Progenitor cell of endocrine pancreas (in vitro differentiated cells): Measurements from ENCODE around the gene BCHE. TPM values are rescaled to one million over a fixed set of nuclear protein-coding genes. Genes with fewer than 3 reads are reported as not detected.

ENCODE experiments used
- DNase-seq: peaks from one replicate; pipeline ENCODE4 v3.0.0; 2021; ENCODE audit warnings: low spot score; ENCODE audit not compliant: unreplicated experiment
- H3K27ac Mint-ChIP-seq: 2 replicates; pipeline ENCODE4 v1.8.0; 2021; ENCODE audit warnings: mild to moderate bottlenecking, moderate library complexity, mixed read lengths
- H3K27me3 Mint-ChIP-seq: 2 replicates; pipeline ENCODE4 v1.8.0; 2021; ENCODE audit warnings: mixed read lengths
- H3K36me3 Mint-ChIP-seq: 2 replicates; pipeline ENCODE4 v1.8.0; 2022; ENCODE audit warnings: mixed read lengths; ENCODE audit not compliant: insufficient read depth
- H3K4me1 Mint-ChIP-seq: 2 replicates; pipeline ENCODE4 v1.8.0; 2021; ENCODE audit warnings: low read depth, mixed read lengths
- H3K4me3 Mint-ChIP-seq: 2 replicates; pipeline ENCODE4 v1.8.0; 2021; ENCODE audit warnings: low read depth, mild to moderate bottlenecking, moderate library complexity, mixed read lengths
- H3K9me3 Mint-ChIP-seq: 2 replicates; pipeline ENCODE4 v1.8.0; 2021; ENCODE audit warnings: low read depth, mixed read lengths
- total RNA-seq: library from RNA; stranded (reverse); gene quantifications from 2 replicates; pipeline ENCODE4 v1.2.1, GENCODE V29; 2021
- TF ChIP-seq, protein P1 (sequence below): fragments of 200-600 bp; sonication (generic); IDR thresholded peaks from one replicate; pipeline ENCODE4 v1.5.0; 2021; ENCODE audit warnings: antibody characterized with exemption, mild to moderate bottlenecking; ENCODE audit not compliant: unreplicated experiment

The BCHE gene
- total RNA-seq, 1 donor from 2014 or later: 1.1 TPM

DNA sequence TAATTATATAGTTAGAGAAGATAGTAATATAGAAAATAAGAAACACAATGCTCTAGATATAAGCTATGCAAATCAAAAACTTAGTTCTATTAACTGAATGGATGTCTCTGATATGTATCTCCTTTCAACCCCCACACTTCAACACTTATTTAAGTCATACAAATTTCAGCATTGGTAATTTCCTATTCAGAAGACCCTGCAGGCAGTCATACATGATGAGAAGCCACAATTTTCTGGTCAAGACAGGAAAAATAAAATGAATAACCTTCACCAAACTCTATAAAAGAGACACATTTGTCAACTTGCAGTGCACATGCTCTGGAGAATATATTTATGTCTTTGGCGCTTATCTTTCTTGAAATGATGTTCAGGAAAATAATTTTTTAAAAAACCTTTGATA, 578 bp upstream of the BCHE start:
- no peaks in the 10 kb centered on the region for H3K4me1 Mint-ChIP-seq
- H3K4me3 Mint-ChIP-seq: no peak overlapping the region
- no peaks in the 10 kb centered on the region for H3K27me3 Mint-ChIP-seq
- H3K36me3 Mint-ChIP-seq: no peaks in the 10 kb centered on the region
- TF ChIP-seq, protein P1, sequence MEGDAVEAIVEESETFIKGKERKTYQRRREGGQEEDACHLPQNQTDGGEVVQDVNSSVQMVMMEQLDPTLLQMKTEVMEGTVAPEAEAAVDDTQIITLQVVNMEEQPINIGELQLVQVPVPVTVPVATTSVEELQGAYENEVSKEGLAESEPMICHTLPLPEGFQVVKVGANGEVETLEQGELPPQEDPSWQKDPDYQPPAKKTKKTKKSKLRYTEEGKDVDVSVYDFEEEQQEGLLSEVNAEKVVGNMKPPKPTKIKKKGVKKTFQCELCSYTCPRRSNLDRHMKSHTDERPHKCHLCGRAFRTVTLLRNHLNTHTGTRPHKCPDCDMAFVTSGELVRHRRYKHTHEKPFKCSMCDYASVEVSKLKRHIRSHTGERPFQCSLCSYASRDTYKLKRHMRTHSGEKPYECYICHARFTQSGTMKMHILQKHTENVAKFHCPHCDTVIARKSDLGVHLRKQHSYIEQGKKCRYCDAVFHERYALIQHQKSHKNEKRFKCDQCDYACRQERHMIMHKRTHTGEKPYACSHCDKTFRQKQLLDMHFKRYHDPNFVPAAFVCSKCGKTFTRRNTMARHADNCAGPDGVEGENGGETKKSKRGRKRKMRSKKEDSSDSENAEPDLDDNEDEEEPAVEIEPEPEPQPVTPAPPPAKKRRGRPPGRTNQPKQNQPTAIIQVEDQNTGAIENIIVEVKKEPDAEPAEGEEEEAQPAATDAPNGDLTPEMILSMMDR: no peak
- H3K27ac Mint-ChIP-seq: no peak overlapping the region
- no peak for DNase-seq
- no peaks in the 10 kb centered on the region for H3K9me3 Mint-ChIP-seq

DNA sequence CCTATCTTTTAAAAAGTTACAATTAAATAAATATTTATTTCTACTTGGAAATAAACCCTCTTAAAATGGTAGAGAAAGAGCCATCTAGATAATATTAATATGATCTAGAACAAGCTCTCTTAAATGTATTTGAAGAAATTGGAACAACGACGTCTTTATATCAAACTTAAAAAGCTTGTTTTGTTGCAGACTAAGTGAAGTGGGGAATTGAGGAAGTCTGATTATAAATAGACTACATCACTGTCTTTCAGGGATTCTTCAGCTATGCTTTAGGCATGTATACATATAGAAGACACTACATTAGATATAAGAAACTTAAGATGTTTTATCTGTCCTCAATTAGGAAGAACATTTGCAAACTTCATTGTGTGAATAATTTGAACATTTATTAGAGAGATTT, 1.8 kb downstream of the BCHE start:
- H3K36me3 Mint-ChIP-seq: no peaks in the 10 kb centered on the region
- DNase-seq: no peak
- H3K27ac Mint-ChIP-seq: no peak overlapping the region
- no peaks in the 10 kb centered on the region for H3K9me3 Mint-ChIP-seq
- no peaks in the 10 kb centered on the region for H3K27me3 Mint-ChIP-seq
- no peak overlapping the region for H3K4me3 Mint-ChIP-seq
- no peaks in the 10 kb centered on the region for H3K4me1 Mint-ChIP-seq
- TF ChIP-seq, protein P1: no peak

DNA sequence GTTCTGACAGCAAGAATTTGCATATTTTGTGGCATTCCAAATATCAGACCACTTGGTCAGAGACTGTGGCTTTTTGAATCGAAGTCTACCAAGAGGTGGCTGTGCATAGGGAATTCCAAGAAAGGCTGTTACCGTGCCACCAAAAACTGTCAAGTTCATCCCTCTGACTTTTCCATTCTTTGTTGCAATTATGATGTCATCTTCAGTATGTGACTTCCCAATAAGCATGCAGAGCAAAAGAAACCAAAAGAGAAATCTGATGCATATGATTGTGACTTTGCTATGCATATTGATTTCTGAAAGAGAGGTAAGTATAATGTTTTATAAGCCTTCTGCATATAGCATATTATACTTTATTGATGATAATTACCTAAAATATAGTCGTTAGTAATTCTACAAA, 6.5 kb downstream of the BCHE start:
- DNase-seq: no peak
- Mint-ChIP-seq H3K9me3 (no peaks in the 10 kb centered on the region), H3K4me3 (no peak overlapping the region), H3K27me3 (no peaks in the 10 kb centered on the region), H3K36me3 (no peaks in the 10 kb centered on the region), H3K4me1 (no peaks in the 10 kb centered on the region), H3K27ac (no peak overlapping the region)
- TF ChIP-seq, protein P1: no peak

DNA sequence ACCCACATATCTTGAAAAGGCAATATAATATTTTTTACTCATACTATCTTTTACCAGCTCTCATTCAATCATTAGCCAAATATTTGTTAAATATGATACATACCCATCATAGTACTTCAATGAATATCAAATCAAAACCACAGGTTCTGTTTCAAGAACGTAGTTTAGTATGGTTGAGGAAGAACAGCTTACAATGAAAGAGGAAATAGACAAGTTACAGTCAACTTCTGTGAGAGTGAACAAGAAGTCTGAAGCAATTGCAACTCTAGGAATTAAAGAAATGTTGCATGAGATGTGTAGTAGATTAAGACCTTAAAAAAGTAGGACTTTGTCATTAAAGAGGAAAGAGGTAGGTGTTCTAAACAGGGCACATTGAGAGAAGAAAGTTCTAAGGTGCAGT, 9.3 kb downstream of the BCHE start:
- TF ChIP-seq, protein P1: no peak
- Mint-ChIP-seq H3K36me3 (no peaks in the 10 kb centered on the region), H3K9me3 (no peaks in the 10 kb centered on the region), H3K4me3 (no peak overlapping the region), H3K27ac (no peak overlapping the region), H3K4me1 (no peaks in the 10 kb centered on the region), H3K27me3 (no peaks in the 10 kb centered on the region)
- no peak for DNase-seq

DNA sequence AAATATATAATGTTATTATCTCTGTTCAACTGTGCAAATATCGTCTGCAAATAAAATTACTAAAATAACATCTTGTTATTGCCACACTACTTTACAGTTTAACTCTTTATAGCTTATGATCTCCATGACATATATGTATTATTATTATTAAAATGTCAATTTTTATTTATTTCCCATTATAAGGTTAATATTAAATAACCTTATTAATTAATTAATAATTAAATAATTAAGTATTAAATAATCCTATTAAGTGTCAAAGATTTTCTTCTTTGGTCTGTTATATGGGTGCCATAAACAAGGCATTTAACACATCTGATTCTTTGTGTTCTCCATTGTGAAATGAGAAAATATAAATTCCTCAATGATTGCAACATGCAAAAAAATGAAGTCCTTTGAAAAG, 10.0 kb downstream of the BCHE start:
- H3K36me3 Mint-ChIP-seq: no peaks in the 10 kb centered on the region
- no peak for DNase-seq
- no peaks in the 10 kb centered on the region for H3K27me3 Mint-ChIP-seq
- TF ChIP-seq, protein P1: no peak
- no peaks in the 10 kb centered on the region for H3K9me3 Mint-ChIP-seq
- no peak overlapping the region for H3K27ac Mint-ChIP-seq
- no peak overlapping the region for H3K4me3 Mint-ChIP-seq
- H3K4me1 Mint-ChIP-seq: no peaks in the 10 kb centered on the region
